HCT116 (cell line): ENCODE measurements around the gene ZFAND6. TPM values are rescaled to one million over a fixed set of nuclear protein-coding genes. Genes with fewer than 3 reads are reported as not detected.

Source experiments
- ATAC-seq: fragments of 200-7000 bp; cut with Tn5 transposase; 2 replicates; pipeline ENCODE4 v1.9.1; 2020; ENCODE audit warnings: mild to moderate bottlenecking, moderate library complexity
- BruUV-seq: library from RNA; stranded (reverse); fragments of 400-500 nt; replicated peaks from 2 replicates; lab custom pipeline; 2021; lab: Mats Ljungman, UMichigan
- CTCF ChIA-PET: fragments of 300-600 bp; sonication (Branson Sonifier 250); formaldehyde crosslinking; loops from one replicate; lab custom pipeline; 2021; ENCODE audit warnings: antibody characterized with exemption; lab: Charles Lee
- POLR2A ChIA-PET: fragments of 300-600, 350-600 bp; sonication (Branson Sonifier 250); formaldehyde crosslinking; loops from one replicate; lab custom pipeline; 2021; ENCODE audit warnings: antibody characterized with exemption; lab: Charles Lee
- RAD21 ChIA-PET, 2 experiments: fragments of 300-600 bp; sonication (Branson Sonifier 250); formaldehyde crosslinking; loops; one replicate each; lab custom pipeline; 2023; ENCODE audit warnings: low total read pairs in 2 of 2; ENCODE audit not compliant: uncharacterized antibody in 2 of 2, unreplicated experiment in 2 of 2, low non-redundant PET in 1 of 2; lab: Charles Lee
- DNase-seq: peaks from one replicate; pipeline ENCODE4 v3.0.0-alpha.2; 2010; ENCODE audit warnings: low read depth, low spot score
- H2AFZ ChIP-seq: fragments of 200-600 bp; shearing (Covaris generic), sonication (generic); 2 replicates; pipeline ENCODE4 v1.6.1; 2017; ENCODE audit warnings: low read depth, mixed run types, mixed read lengths, antibody characterized with exemption, low read length; ENCODE audit not compliant: poor library complexity, severe bottlenecking
- H3K27ac ChIP-seq: 2 replicates; pipeline ENCODE4 v1.5.1; 2012; ENCODE audit warnings: low read depth, low read length
- H3K27me3 ChIP-seq: fragments of 200-600 bp; sonication (generic); 2 replicates; pipeline ENCODE4 v1.6.1; 2016; ENCODE audit warnings: mixed run types, low read length, mixed read lengths; ENCODE audit not compliant: insufficient read depth
- H3K36me3 ChIP-seq, 2 experiments: fragments of 200-500 bp in 1 of 2; fragments of 200-600 bp in 1 of 2; sonication (Bioruptor generic) in 1 of 2; sonication (generic) in 1 of 2; 2 replicates each; pipeline versions ENCODE4 v1.5.1 to v1.6.1; 2014 to 2016; ENCODE audit warnings: low read length in 2 of 2, inconsistent platforms in 1 of 2, mixed read lengths in 1 of 2, mixed run types in 1 of 2; ENCODE audit not compliant: insufficient read depth in 2 of 2, control insufficient read depth in 1 of 2
- H3K4me1 ChIP-seq, 2 experiments: fragments of 200-600 bp in 1 of 2; sonication (generic) in 1 of 2; 2 replicates each; pipeline versions ENCODE4 v1.5.1 to v1.6.1; 2012 to 2017; ENCODE audit warnings: low read length in 2 of 2, inconsistent platforms in 1 of 2, mild to moderate bottlenecking in 1 of 2, mixed read lengths in 1 of 2, mixed run types in 1 of 2, moderate library complexity in 1 of 2; ENCODE audit not compliant: insufficient read depth in 2 of 2, control insufficient read depth in 1 of 2
- H3K4me2 ChIP-seq: fragments of 200-600 bp; sonication (generic); 2 replicates; pipeline ENCODE4 v1.6.1; 2017; ENCODE audit warnings: mixed run types, low read length, mixed read lengths
- H3K4me3 ChIP-seq, 2 experiments: fragments of 200-600 bp in 1 of 2; sonication (generic) in 1 of 2; replicated peaks in 1 of 2; 2 replicates each; pipeline ENCODE4 v1.5.1; 2011 to 2016; ENCODE audit warnings: low read length in 2 of 2, control low read depth in 1 of 2, low read depth in 1 of 2, mild to moderate bottlenecking in 1 of 2, mixed read lengths in 1 of 2, mixed run types in 1 of 2
- H3K79me2 ChIP-seq: fragments of 200-600 bp; sonication (generic); 2 replicates; pipeline ENCODE4 v1.6.1; 2017; ENCODE audit warnings: mild to moderate bottlenecking, mixed run types, low read length, moderate library complexity, mixed read lengths; ENCODE audit not compliant: insufficient read depth
- H3K9ac ChIP-seq: fragments of 200-600 bp; sonication (generic); 2 replicates; pipeline ENCODE4 v1.6.1; 2016; ENCODE audit warnings: low read length, mixed read lengths
- H3K9me2 ChIP-seq: fragments of 200-600 bp; sonication (generic), shearing (Covaris generic); 2 replicates; pipeline ENCODE4 v1.6.1; 2017; ENCODE audit warnings: mixed run types, mild to moderate bottlenecking, moderate library complexity; ENCODE audit not compliant: insufficient read depth
- H3K9me3 ChIP-seq, 2 experiments: fragments of 200-500 bp in 1 of 2; fragments of 200-600 bp in 1 of 2; sonication (Bioruptor generic) in 1 of 2; sonication (generic) in 1 of 2; 2 replicates each; pipeline ENCODE4 v1.6.1; 2014 to 2017; ENCODE audit warnings: low read length in 2 of 2, mixed read lengths in 2 of 2, inconsistent platforms in 1 of 2, low read depth in 1 of 2, mild to moderate bottlenecking in 1 of 2, mixed run types in 1 of 2, moderate library complexity in 1 of 2; ENCODE audit not compliant: control insufficient read depth in 1 of 2, insufficient read depth in 1 of 2
- H4K20me1 ChIP-seq: fragments of 200-600 bp; sonication (generic), shearing (Covaris generic); 2 replicates; pipeline ENCODE4 v1.6.1; 2017; ENCODE audit warnings: mixed run types, mild to moderate bottlenecking, moderate library complexity; ENCODE audit not compliant: insufficient read depth
- ATF3 ChIP-seq: IDR thresholded peaks from 2 replicates; pipeline ENCODE4 v1.6.1; 2012
- CEBPB ChIP-seq: IDR thresholded peaks from 2 replicates; pipeline ENCODE4 v1.6.1; 2012; ENCODE audit warnings: low read depth
- EGR1 ChIP-seq: IDR thresholded peaks from 2 replicates; pipeline ENCODE4 v1.6.1; 2012; ENCODE audit warnings: low read depth
- EZH2 ChIP-seq: fragments of 200-600 bp; sonication (generic); IDR thresholded peaks from 2 replicates; pipeline ENCODE4 v1.6.1; 2017; ENCODE audit warnings: antibody characterized with exemption, mixed run types
- EZH2phosphoT487 ChIP-seq: fragments of 200-600 bp; IDR thresholded peaks from 2 replicates; pipeline ENCODE4 v1.6.1; 2018; ENCODE audit warnings: antibody characterized with exemption, borderline replicate concordance
- FOSL1 ChIP-seq: IDR thresholded peaks from 2 replicates; pipeline ENCODE4 v1.6.1; 2012; ENCODE audit warnings: low read depth
- MAX ChIP-seq: IDR thresholded peaks from 2 replicates; pipeline ENCODE4 v1.6.1; 2012
- POLR2A ChIP-seq: IDR thresholded peaks from 2 replicates; pipeline ENCODE4 v1.7.0; 2011; ENCODE audit warnings: borderline replicate concordance; ENCODE audit not compliant: insufficient read depth, insufficient read length; ENCODE audit errors: extremely low read depth
- POLR2AphosphoS5 ChIP-seq: IDR thresholded peaks from 2 replicates; pipeline ENCODE4 v1.6.1; 2011; ENCODE audit warnings: mild to moderate bottlenecking, low read depth, low read length, moderate library complexity
- SIN3A ChIP-seq: IDR thresholded peaks from 2 replicates; pipeline ENCODE4 v1.6.1; 2012; ENCODE audit warnings: low read depth
- ZBTB33 ChIP-seq: IDR thresholded peaks from 2 replicates; pipeline ENCODE4 v1.6.1; 2011; ENCODE audit warnings: mild to moderate bottlenecking, low read length, moderate library complexity; ENCODE audit not compliant: insufficient replicate concordance; ENCODE audit errors: extremely low read depth
- ZNF274 ChIP-seq: fragments of 200-500 bp; sonication (Bioruptor generic); IDR thresholded peaks from 2 replicates; pipeline ENCODE4 v1.6.1; 2014; ENCODE audit warnings: mild to moderate bottlenecking, low read depth, low read length, inconsistent platforms
- intact Hi-C: fragments of 100-400 bp; cut with micrococcal nuclease; formaldehyde crosslinking; loops from 2 replicates; pipeline ENCODE4 v1.10.0; 2022
- total RNA-seq: library from RNA; stranded (reverse); gene quantifications from one replicate; pipeline ENCODE4 v1.2.1, GENCODE V29; 2021; ENCODE audit not compliant: unreplicated experiment
- TF ChIP-seq, protein P1 (sequence below), 3 experiments: fragments of 200-600 bp in 1 of 3; sonication (generic) in 1 of 3; IDR thresholded peaks in 2 of 3; conservative IDR thresholded peaks in 1 of 3; 2 replicates each; pipeline ENCODE4 v1.5.1; 2012 to 2017; ENCODE audit warnings: low read depth in 2 of 3, low read length in 2 of 3, antibody characterized with exemption in 1 of 3, borderline replicate concordance in 1 of 3, control low read depth in 1 of 3, mild to moderate bottlenecking in 1 of 3, mixed read lengths in 1 of 3, mixed run types in 1 of 3, moderate library complexity in 1 of 3; ENCODE audit not compliant: insufficient read depth in 1 of 3

Gene ZFAND6
- total RNA-seq, 1 experiment from 2014 or later, result 51.3 TPM

DNA sequence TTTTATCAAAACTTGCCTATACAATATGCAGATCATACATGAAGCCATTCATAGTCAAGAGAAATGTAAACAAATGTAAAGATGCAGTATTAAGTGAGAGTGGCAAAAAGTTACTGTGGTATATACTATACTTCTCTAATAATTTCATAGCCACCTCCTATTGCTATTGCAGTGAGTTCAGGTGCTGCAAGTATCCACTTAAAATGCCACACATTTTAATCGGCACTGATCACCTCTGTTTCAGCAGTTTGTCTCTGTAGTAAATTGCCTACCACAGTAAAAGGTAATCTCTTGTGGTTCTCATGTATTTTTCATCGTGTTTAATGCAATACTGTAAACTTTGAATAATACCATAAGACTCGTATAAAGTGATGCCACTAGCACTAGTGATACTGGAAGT is 72.9 kb downstream of the ZFAND6 start:
- DNase-seq, result no peak
- H3K4me3 ChIP-seq, result no peak overlapping the region
- H3K27me3 ChIP-seq, result no peaks in the 10 kb centered on the region
- no TSS peak for BruUV-seq
- H3K9me3 ChIP-seq, result no peaks in the 10 kb centered on the region
- H3K9ac ChIP-seq, result no peak overlapping the region
- no peaks in the 10 kb centered on the region for H3K9me2 ChIP-seq
- intact Hi-C loops, result no loop called here
- H3K36me3 ChIP-seq, result peaks cover 0 to 3% of the 10 kb centered on the region in 2 experiments; a peak in 1 of 4 replicates
- ATAC-seq, result no peak
- no peaks in the 10 kb centered on the region for H3K79me2 ChIP-seq
- POLR2A ChIA-PET, result no interaction called here
- no peak for TF ChIP-seq POLR2A
- TF ChIP-seq EZH2, result no peak
- no peak for TF ChIP-seq ATF3
- no peak for TF ChIP-seq EZH2phosphoT487
- TF ChIP-seq FOSL1, result no peak
- no peak for TF ChIP-seq CEBPB
- TF ChIP-seq, protein P1, sequence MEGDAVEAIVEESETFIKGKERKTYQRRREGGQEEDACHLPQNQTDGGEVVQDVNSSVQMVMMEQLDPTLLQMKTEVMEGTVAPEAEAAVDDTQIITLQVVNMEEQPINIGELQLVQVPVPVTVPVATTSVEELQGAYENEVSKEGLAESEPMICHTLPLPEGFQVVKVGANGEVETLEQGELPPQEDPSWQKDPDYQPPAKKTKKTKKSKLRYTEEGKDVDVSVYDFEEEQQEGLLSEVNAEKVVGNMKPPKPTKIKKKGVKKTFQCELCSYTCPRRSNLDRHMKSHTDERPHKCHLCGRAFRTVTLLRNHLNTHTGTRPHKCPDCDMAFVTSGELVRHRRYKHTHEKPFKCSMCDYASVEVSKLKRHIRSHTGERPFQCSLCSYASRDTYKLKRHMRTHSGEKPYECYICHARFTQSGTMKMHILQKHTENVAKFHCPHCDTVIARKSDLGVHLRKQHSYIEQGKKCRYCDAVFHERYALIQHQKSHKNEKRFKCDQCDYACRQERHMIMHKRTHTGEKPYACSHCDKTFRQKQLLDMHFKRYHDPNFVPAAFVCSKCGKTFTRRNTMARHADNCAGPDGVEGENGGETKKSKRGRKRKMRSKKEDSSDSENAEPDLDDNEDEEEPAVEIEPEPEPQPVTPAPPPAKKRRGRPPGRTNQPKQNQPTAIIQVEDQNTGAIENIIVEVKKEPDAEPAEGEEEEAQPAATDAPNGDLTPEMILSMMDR (IDR thresholded peaks at IDR 0.05 in 2 of 3, conservative IDR thresholded peaks at IDR 0.05 in 1 of 3; ENCODE audit: borderline replicate concordance in 1 of 3, insufficient read depth in 1 of 3, low read depth in 2 of 3, low read length in 2 of 3), result no peak
- TF ChIP-seq SIN3A, result no peak
- H2AFZ ChIP-seq, result no peak overlapping the region
- H3K4me1 ChIP-seq, result no peaks in the 10 kb centered on the region
- H3K27ac ChIP-seq, result no peak overlapping the region
- RAD21 ChIA-PET, result no interaction called here
- CTCF ChIA-PET, result no interaction called here
- H3K4me2 ChIP-seq, result no peak overlapping the region
- no peaks in the 10 kb centered on the region for H4K20me1 ChIP-seq

- Histone ChIP-seq H3K27me3 (no peaks in the 10 kb centered on the region), H3K4me3 (no peak overlapping the region), H3K9me2 (no peaks in the 10 kb centered on the region), H3K9me3 (no peaks in the 10 kb centered on the region), H3K79me2 (no peaks in the 10 kb centered on the region), H3K4me1 (no peaks in the 10 kb centered on the region), H2AFZ (no peak overlapping the region), H4K20me1 (no peaks in the 10 kb centered on the region), H3K27ac (no peak overlapping the region), H3K36me3 (peaks cover 0 to 3% of the 10 kb centered on the region in 2 experiments; a peak in 1 of 4 replicates), H3K9ac (no peak overlapping the region), H3K4me2 (no peak overlapping the region)
- CTCF ChIA-PET, result no interaction called here
- POLR2A ChIA-PET, result no interaction called here
- RAD21 ChIA-PET, result no interaction called here
- BruUV-seq, result no TSS peak
- no peak for DNase-seq
- intact Hi-C loops, result no loop called here
- ATAC-seq, result no peak
- TF ChIP-seq ZBTB33, result no peak
- no peak for TF ChIP-seq MAX
- no peak for TF ChIP-seq EGR1
- TF ChIP-seq ZNF274, result no peak
- no peak for TF ChIP-seq POLR2AphosphoS5
- no peak for TF ChIP-seq CEBPB
These were observed 77.4 kb downstream of the ZFAND6 start for GRCh38 chr15:80136854-80137253.
